Fibroblast of skin of right quadriceps (primary cell): ENCODE data around the gene ANK2.

Experiments
- DNase-seq: peaks from one replicate; pipeline ENCODE4 v3.0.0-alpha.2; 2013

The ANK2 gene

DNA sequence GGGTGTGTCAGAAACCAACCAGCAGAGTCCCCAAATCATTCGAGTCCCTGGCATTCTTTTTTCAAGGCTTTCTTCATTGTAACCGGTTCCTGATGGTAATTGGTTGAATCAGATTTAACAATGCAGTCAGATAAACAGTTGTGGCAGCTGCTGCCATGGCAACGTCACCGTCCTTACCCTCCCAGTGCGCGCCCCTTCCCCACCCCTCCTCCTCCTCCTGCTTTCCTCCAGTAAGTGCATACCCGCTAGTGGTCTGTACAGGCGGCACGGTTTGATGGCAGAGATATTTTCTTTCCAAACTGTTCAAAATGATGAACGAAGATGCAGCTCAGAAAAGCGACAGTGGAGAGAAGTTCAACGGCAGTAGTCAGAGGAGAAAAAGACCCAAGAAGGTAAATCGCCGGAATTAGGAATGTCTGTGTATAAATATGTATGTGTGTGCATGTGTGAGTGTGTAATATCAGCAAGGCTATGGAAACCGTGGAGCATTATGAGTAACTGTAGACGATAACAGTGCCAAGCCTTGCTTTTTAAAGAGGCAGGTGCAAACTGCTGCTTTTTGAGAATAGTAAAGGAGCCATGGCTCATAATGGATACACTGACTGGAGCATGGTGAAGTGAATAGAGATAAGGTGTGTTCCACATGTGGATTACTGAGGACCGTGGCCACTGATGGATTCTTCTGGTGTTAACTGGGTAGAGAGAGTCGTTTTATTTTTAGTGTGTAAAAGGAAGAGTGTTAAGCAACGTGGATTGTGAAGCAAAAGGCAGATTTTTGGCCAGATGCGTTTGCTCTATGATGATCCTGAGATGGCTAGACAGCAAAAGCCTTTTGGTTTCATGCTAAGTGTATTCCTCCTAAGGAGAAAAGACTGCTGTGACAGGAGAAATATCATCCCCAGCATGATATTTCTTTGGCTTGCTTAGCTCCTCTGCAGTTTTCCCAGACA, at the start of gene ANK2:
TSS of gene ANK2 (plus strand) at position 233 of the 950 bp plus-strand sequence. CDS start at position 309, 76 bp downstream.
- DNase-seq = no peak

GRCh38 chr4:113003841-113004240, 45.6 kb upstream of the ANK2 start:
- no peak for DNase-seq

DNA sequence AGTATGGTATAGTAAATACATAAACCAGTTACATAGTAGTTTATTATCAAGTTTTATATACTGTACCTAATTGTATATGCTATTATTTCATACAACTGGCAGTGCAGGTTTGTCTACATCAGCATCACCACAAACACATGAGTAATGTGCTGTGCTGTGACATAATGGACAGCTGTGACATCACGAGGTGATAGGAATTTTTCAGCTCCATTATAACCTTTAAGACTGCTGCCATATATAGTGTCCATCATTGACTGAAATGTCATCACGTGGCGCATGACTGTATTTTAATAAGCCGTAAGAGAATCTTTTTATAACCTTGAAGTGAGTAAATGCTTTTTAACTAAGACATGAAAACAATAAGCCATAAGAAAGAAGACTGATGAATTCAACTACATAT, 44.8 kb upstream of the ANK2 start:
- no peak for DNase-seq

DNA sequence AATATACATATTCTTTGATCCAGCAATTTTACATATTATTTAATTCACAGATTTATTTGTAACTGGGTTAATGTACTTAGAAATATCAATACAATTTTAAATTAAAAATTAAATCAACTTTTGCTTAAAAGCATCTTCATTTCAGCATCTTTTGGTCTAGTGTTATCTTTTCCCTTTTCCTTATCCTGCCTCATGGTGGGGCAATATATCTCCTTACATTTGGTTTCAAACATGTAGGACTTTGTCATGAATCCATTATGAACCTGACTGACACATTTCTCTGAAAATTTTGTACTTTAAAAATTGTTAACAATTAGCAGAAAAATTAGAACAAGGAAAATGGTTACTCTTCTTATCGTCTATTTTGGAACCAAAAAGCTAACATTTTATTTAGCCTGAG, 42.8 kb upstream of the ANK2 start:
- no peak for DNase-seq

DNA sequence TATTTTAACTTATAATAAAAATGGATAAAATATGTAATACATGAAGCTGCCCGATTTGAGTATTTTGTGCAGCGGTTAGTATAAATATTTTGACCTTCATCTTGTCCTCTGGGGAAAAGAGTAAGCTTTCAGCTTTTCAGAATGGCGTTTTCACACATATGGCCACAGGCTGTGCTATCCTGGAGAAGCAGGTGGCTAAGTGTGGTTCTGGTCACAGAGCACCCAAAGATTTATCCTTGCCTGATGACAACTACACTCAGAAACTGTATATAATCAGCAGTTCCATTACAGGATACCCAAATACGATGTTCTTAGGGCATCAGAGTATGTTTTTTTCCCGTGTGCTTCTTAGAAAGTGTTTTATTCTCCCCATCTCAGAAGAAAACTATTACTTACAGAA, 42.3 kb upstream of the ANK2 start:
- no peak for DNase-seq

GRCh38 chr4:113008135-113008534, 41.3 kb upstream of the ANK2 start:
- no peak for DNase-seq

GRCh38 chr4:113008716-113009115, 40.7 kb upstream of the ANK2 start:
- no peak for DNase-seq

GRCh38 chr4:113009461-113009860, 40.0 kb upstream of the ANK2 start:
- no peak for DNase-seq

GRCh38 chr4:113012122-113012725, 37.2 kb upstream of the ANK2 start:
- DNase-seq = no peak

DNA sequence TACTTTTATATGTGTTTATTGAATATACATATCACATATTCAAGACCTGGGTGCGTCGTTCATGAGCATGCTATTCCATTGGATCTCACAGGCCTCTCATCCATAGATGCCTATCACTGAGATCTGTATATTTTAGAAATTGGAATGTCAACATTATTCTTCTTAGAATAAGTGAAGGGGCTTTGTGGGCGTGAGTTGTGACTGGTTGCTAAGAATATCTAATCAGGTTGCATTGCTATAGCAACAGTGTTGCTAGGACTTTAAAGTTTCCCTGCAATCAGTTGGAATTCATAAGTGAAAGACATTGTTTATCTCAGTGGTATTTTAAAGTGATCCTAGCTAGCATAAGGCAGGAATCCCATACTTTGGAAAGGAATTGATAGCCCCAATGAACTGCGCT, 36.7 kb upstream of the ANK2 start:
- no peak for DNase-seq

- DNase-seq = peak; percentile 45
Measured at GRCh38 chr4:113013751-113014150, 35.7 kb upstream of the ANK2 start.

GRCh38 chr4:113016377-113016776, 33.1 kb upstream of the ANK2 start:
- no peak for DNase-seq

DNA sequence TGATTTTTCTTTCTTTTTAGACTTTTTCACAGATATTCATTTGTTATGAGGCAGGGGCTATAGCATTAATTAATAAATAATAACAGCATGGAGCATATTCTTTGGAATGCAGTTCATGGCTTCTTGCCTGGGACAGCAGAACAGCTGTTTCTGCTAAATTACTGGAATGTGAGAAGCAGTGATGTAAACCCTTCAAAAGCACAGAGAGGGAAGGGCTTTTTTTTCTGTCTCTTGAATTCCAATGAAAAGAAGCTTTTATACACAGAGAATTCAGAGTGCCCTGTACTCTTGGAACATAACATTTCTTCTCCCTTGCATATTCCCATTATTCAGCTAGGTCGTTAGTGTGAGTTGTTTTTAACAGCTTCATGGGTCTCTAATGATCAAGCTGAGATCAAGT, 28.5 kb upstream of the ANK2 start:
- peak; percentile 50 for DNase-seq

GRCh38 chr4:113024388-113024787, 25.1 kb upstream of the ANK2 start:
- DNase-seq = no peak

GRCh38 chr4:113025416-113025815, 24.0 kb upstream of the ANK2 start:
- DNase-seq = no peak

- peak; percentile 53 for DNase-seq
Measured at GRCh38 chr4:113026556-113026955, 22.9 kb upstream of the ANK2 start.

DNA sequence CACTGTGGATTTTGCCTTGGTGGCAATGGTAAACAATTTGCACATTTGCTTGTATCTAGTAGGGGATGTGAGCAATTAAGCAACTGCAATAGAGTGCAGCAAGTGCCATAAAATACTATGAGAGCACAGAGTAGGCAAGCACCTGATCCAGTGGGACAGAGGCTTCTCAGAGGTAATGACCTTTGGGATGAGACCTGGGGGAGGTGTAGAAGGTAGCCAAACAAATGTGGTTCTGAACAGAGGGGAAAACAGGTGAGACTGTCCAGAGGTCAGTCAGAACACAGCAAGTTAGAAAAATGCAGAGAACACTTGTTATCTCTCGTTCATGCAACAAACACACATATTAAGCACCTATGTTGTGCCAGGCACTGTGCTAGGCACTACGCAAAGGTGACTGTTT, 21.4 kb upstream of the ANK2 start:
- no peak for DNase-seq

DNA sequence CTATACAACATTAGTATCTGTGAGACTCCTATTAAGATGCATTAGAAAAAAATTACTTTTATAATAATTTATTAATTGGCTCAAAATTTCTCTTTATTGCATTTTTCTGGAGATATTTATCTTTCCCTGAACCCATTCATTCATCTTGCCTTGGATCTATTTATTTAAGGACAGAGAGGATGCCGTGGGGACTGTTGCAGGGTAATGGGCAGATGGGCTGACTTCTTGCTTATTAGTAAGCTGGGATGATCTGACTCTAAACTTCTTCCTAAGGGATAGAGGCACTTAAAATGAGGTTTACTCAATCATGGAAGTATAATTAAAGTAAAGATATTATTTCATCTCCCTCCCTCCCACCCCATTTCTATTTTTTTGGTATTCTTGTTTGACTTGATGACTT, 18.2 kb upstream of the ANK2 start:
- no peak for DNase-seq

DNA sequence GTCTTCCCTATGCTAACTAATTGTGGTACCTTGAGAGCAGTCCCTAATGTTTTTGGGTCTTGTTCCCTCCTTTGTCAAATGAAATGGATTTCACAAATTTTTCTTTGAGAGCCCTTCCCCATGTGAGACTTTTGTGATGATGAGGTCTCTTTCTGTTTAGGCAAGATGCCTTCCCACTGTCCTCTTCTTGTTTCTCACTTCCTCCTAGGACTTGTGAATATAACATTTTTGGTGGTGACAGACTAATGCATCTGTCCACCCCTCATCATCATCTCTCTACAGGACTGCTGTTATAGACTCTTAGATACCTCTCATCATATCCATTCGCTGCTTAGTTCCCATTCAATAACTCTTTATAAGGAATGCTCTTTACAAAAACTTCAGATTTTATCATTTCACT, 8.7 kb upstream of the ANK2 start:
- no peak for DNase-seq

- DNase-seq = no peak
Measured at GRCh38 chr4:113042502-113042901, 7.0 kb upstream of the ANK2 start.

GRCh38 chr4:113043591-113043990, 5.9 kb upstream of the ANK2 start:
- DNase-seq = no peak

GRCh38 chr4:113050371-113050755, 910 bp downstream of the ANK2 start:
- no peak for DNase-seq

DNA sequence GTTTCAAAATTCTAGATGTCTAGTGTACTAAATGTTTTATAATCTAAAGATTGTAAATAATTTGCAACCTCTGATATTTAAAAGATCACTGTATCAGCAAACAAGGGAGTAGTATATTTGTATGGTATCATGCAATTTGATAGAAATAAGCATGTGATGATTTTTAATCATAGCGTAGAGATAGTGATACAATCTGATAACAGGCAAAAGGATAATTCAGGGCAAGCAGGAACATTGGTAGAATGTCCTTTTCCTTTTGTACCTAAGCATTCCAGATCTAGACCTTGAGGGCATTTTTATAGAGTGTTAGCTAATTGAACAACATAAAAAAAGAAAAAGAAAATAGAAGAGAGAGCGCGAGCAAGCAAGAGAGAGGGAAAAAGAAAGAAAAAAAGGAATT, 1.4 kb downstream of the ANK2 start:
- no peak for DNase-seq

DNA sequence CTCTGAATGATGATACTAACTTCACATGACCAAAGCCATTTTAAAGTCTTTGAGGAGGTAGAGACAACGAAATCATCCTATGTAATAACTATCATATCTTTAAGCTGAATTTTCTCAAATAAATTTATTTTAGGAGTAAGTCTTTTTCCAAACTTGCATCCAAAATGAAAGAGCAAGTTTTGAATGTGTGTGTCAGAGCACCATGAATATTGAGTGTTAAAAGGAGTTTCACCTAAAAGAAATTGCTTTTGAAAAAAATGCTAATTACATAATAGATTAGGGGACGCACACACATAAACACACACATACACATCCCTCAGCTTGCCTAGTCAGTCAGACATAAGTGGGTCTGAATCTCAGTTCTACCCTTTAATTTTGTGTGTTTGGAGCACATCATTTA, 1.9 kb downstream of the ANK2 start:
- DNase-seq = no peak
